GM12878 (cell line): ENCODE results near the gene RFTN2. TPM values are rescaled to one million over a fixed set of nuclear protein-coding genes. Genes with fewer than 3 reads are reported as not detected.

Source experiments
- ATAC-seq: fragments of 200-7000 bp; cut with Tn5 transposase; 3 replicates; pipeline ENCODE4 v1.9.1; 2020; ENCODE audit warnings: mild to moderate bottlenecking, moderate library complexity
- BruUV-seq: library from RNA; stranded (reverse); fragments of 400-500 nt; replicated peaks from 2 replicates; lab custom pipeline; 2021; lab: Mats Ljungman, UMichigan
- CTCF ChIA-PET: fragments of 300-600 bp; sonication (Branson Sonifier 250); formaldehyde crosslinking; extraction: SDS; loops from one replicate; lab custom pipeline; 2021; ENCODE audit warnings: inconsistent platforms; lab: Yijun Ruan, JAX
- POLR2A ChIA-PET: fragments of 350-600 bp; formaldehyde crosslinking; extraction: SDS; loops from one replicate; lab custom pipeline; 2021; ENCODE audit warnings: inconsistent platforms; lab: Charles Lee
- RAD21 ChIA-PET: fragments of 300-600 bp; sonication (Branson Sonifier 250); formaldehyde crosslinking; loops from one replicate; lab custom pipeline; 2023; ENCODE audit warnings: antibody characterized with exemption; ENCODE audit not compliant: unreplicated experiment; lab: Charles Lee
- SMC1A ChIA-PET: fragments of 300-600 bp; sonication (Branson Sonifier 250); formaldehyde crosslinking; loops from one replicate; lab custom pipeline; 2023; ENCODE audit not compliant: unreplicated experiment, uncharacterized antibody; lab: Charles Lee
- DNase-seq: peaks from one replicate; pipeline ENCODE4 v3.0.0-alpha.2; 2011; ENCODE audit warnings: low read depth, low spot score
- FAIRE-seq: peaks from 3 replicates; lab custom pipeline; 2011; peaks lifted over from hg19 to GRCh38; lab: Jason Lieb, UNC
- H2AFZ ChIP-seq: 2 replicates; pipeline ENCODE4 v1.6.0; 2011; ENCODE audit warnings: low read depth, low read length, control low read depth; ENCODE audit not compliant: control insufficient read depth
- H3K27ac ChIP-seq: 2 replicates; pipeline ENCODE4 v1.5.1; 2011; ENCODE audit warnings: control low read depth; ENCODE audit not compliant: control insufficient read depth, insufficient read depth
- H3K27me3 ChIP-seq, 2 experiments: replicated peaks in 1 of 2; 2 replicates each; pipeline versions ENCODE4 v1.6.0 to v1.6.1; 2011; ENCODE audit warnings: low read length in 1 of 2; ENCODE audit not compliant: control insufficient read depth in 2 of 2, insufficient read depth in 2 of 2
- H3K36me3 ChIP-seq, 2 experiments: 2 replicates each; pipeline ENCODE4 v1.5.1; 2011; ENCODE audit warnings: low read length in 1 of 2; ENCODE audit not compliant: control insufficient read depth in 2 of 2, insufficient read depth in 2 of 2
- H3K4me1 ChIP-seq: 2 replicates; pipeline ENCODE4 v1.6.1; 2011; ENCODE audit warnings: mild to moderate bottlenecking, low read length, moderate library complexity, mixed read lengths; ENCODE audit not compliant: control insufficient read depth, insufficient read depth
- H3K4me2 ChIP-seq: 2 replicates; pipeline ENCODE4 v1.6.0; 2011; ENCODE audit warnings: control low read depth; ENCODE audit not compliant: control insufficient read depth, insufficient read depth
- H3K4me3 ChIP-seq: fragments of 200-600 bp; sonication (generic); 2 replicates; pipeline ENCODE4 v1.5.1; 2016
- H3K79me2 ChIP-seq: 2 replicates; pipeline ENCODE4 v1.6.0; 2011; ENCODE audit warnings: low read length; ENCODE audit not compliant: control insufficient read depth, insufficient read depth
- H3K9ac ChIP-seq: 2 replicates; pipeline ENCODE4 v1.8.0; 2011; ENCODE audit warnings: low read length, control low read depth, mixed read lengths; ENCODE audit not compliant: control insufficient read depth, insufficient read depth
- H3K9me3 ChIP-seq: replicated peaks from 3 replicates; pipeline ENCODE4 v1.5.1; 2011; ENCODE audit warnings: mild to moderate bottlenecking, low read length; ENCODE audit not compliant: control insufficient read depth, insufficient read depth
- H4K20me1 ChIP-seq: 2 replicates; pipeline ENCODE4 v1.6.0; 2011; ENCODE audit not compliant: control insufficient read depth, insufficient read depth
- ATF7 ChIP-seq: fragments of 450-650 bp; IDR thresholded peaks from 2 replicates; pipeline ENCODE4 v1.6.1; 2016; ENCODE audit warnings: low read depth, mild to moderate bottlenecking
- BACH1 ChIP-seq: fragments of 450-650 bp; IDR thresholded peaks from 2 replicates; pipeline ENCODE4 v1.6.1; 2017; ENCODE audit warnings: mild to moderate bottlenecking, borderline replicate concordance
- HCFC1 ChIP-seq: fragments of 150-350 bp; IDR thresholded peaks from 2 replicates; pipeline ENCODE4 v1.6.1; 2014; ENCODE audit warnings: low read length
- MEF2B ChIP-seq: fragments of 450-650 bp; IDR thresholded peaks from 2 replicates; pipeline ENCODE4 v1.6.1; 2018; ENCODE audit warnings: mild to moderate bottlenecking, moderate library complexity; ENCODE audit not compliant: partially characterized antibody, poor library complexity, severe bottlenecking
- POLR2AphosphoS5 ChIP-seq: IDR thresholded peaks from 2 replicates; pipeline ENCODE4 v1.6.1; 2011; ENCODE audit warnings: mild to moderate bottlenecking, low read length, inconsistent platforms
- RAD21 ChIP-seq: IDR thresholded peaks from 2 replicates; pipeline ENCODE4 v1.6.1; 2011; ENCODE audit warnings: mild to moderate bottlenecking, low read depth, low read length, moderate library complexity; ENCODE audit not compliant: insufficient read depth
- RAD51 ChIP-seq: fragments of 450-650 bp; IDR thresholded peaks from 2 replicates; pipeline ENCODE4 v1.6.1; 2016; ENCODE audit warnings: moderate library complexity, mild to moderate bottlenecking, inconsistent platforms
- RELA ChIP-seq: fragments of 450-650 bp; IDR thresholded peaks from 2 replicates; pipeline ENCODE4 v1.8.0; 2014; ENCODE audit warnings: borderline replicate concordance; ENCODE audit not compliant: partially characterized antibody
- SIN3A ChIP-seq: IDR thresholded peaks from 2 replicates; pipeline ENCODE4 v1.6.1; 2012; ENCODE audit warnings: low read depth, low read length, improper control_type of control experiment
- SREBF2 ChIP-seq: IDR thresholded peaks from 2 replicates; pipeline ENCODE4 v1.6.1; 2012; ENCODE audit warnings: mild to moderate bottlenecking, low read length
- SUZ12 ChIP-seq: fragments of 200-600 bp; sonication (generic); IDR thresholded peaks from one replicate; pipeline ENCODE4 v1.6.1; 2018; ENCODE audit warnings: antibody characterized with exemption, mild to moderate bottlenecking; ENCODE audit not compliant: unreplicated experiment
- TARDBP ChIP-seq: IDR thresholded peaks from 2 replicates; pipeline ENCODE4 v1.6.1; 2016; ENCODE audit warnings: borderline replicate concordance
- in situ Hi-C: fragments of 300-500 bp; cut with MboI; formaldehyde crosslinking; loops from 9 replicates; pipeline ENCODE4 v1.14.3; 2018; ENCODE audit warnings: mixed read lengths
- intact Hi-C: fragments of 100-400 bp; cut with micrococcal nuclease; formaldehyde crosslinking; loops from one replicate; pipeline ENCODE4 v1.14.2; 2022; ENCODE audit not compliant: unreplicated experiment
- polyA plus RNA-seq, 11 experiments: library from polyadenylated mRNA; depleted of rRNA in 4 of 11; unstranded in 6 of 11; stranded (reverse) in 5 of 11; fragments of >200 nt; fragmentation: Nextera tagmentation in 4 of 11; fragmentation: Illumina TruSeq in 1 of 11; extraction: Ambion mirVana in 4 of 11; extraction: Trizol in 1 of 11; gene quantifications; 1 replicate in 1 of 11; 2 replicates in 10 of 11; pipeline versions ENCODE4 v1.2.1 to v1.2.3, GENCODE V29; 2011 to 2016; ENCODE audit warnings: inconsistent platforms in 2 of 11, missing spikeins in 2 of 11, low read depth in 1 of 11
- total RNA-seq, 4 experiments: library from RNA; depleted of rRNA in 3 of 4; stranded (reverse); fragments of >200 nt in 3 of 4; fragmentation: Illumina TruSeq in 1 of 4; extraction: Trizol in 1 of 4; gene quantifications; 2 replicates each; pipeline versions ENCODE4 v1.2.1 to v1.2.3, GENCODE V29; 2013 to 2021
- TF ChIP-seq, protein P1 (sequence below): fragments of 450-650 bp; IDR thresholded peaks from 2 replicates; pipeline ENCODE4 v1.6.1; 2017; ENCODE audit warnings: mild to moderate bottlenecking, moderate library complexity
- TF ChIP-seq, protein P2 (sequence below): IDR thresholded peaks from 2 replicates; pipeline ENCODE4 v1.6.1; 2011; ENCODE audit warnings: mild to moderate bottlenecking, low read depth, low read length, moderate library complexity; ENCODE audit not compliant: insufficient replicate concordance
- TF ChIP-seq, protein P3 (sequence below): IDR thresholded peaks from 2 replicates; pipeline ENCODE4 v1.6.1; 2011; ENCODE audit warnings: borderline replicate concordance, low read depth, mild to moderate bottlenecking, moderate library complexity, low read length; ENCODE audit not compliant: insufficient read depth, poor library complexity, severe bottlenecking
- TF ChIP-seq, protein P4 (sequence below): fragments of 450-650 bp; conservative IDR thresholded peaks from 2 replicates; pipeline ENCODE4 v1.6.1; 2017; ENCODE audit warnings: mild to moderate bottlenecking, moderate library complexity
- TF ChIP-seq, protein P5 (sequence below): IDR thresholded peaks from 2 replicates; pipeline ENCODE4 v1.6.1; 2012; ENCODE audit warnings: low read depth, low read length, improper control_type of control experiment

The RFTN2 gene
- total and polyA plus RNA-seq, 10 of the 15 experiments (the other 5 are each of a cell fraction or from before 2014, with no cell fraction given), result 0.09 to 0.23 TPM; not detected in 8

DNA sequence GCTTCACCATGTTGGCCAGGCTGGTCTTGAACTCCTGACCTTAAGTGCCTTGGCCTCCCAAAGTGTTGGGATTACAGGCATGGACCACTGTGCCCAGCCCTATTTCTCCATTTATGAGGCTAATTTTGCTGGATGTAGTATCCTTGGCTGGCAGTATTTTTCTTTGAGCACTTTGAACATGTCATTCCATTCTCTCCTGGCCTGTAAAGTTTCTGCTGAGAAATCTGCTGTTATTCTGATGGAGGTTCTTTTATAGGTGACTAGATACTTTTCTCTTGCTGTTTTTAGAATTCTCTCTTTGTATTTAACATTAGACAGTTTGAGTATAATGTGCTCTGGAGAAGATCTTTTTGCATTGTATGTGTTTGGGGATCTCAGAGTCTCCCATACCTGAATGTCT lies 9.1 kb downstream of the RFTN2 start:
- peaks cover 4% of the 10 kb centered on the region; the same call in 1 of the 3 replicates for H3K9me3 ChIP-seq
- ChIA-PET SMC1A (no interaction called here), CTCF (no interaction called here), POLR2A (no interaction called here), RAD21 (no interaction called here)
- intact Hi-C loops (no loop called here), in situ Hi-C loops (no loop called here)
- no peak overlapping the region for H3K27ac ChIP-seq
- BruUV-seq, result no TSS peak
- ATAC-seq, result no peak
- no peak for FAIRE-seq
- H4K20me1 ChIP-seq, result no peaks in the 10 kb centered on the region
- H3K36me3 ChIP-seq, result no peaks in the 10 kb centered on the region; a peak in 1 of 4 replicates
- peaks cover 4% of the 10 kb centered on the region for H3K4me1 ChIP-seq
- no peak overlapping the region for H3K4me2 ChIP-seq
- H3K9ac ChIP-seq, result no peak overlapping the region
- no peak overlapping the region for H2AFZ ChIP-seq
- TF ChIP-seq RELA (no peak), ATF7 (no peak), SIN3A (no peak), RAD51 (no peak), SREBF2 (no peak), BACH1 (no peak), TARDBP (no peak), MEF2B (no peak), POLR2AphosphoS5 (no peak), HCFC1 (no peak), RAD21 (no peak), SUZ12 (no peak)
- TF ChIP-seq, protein P1, sequence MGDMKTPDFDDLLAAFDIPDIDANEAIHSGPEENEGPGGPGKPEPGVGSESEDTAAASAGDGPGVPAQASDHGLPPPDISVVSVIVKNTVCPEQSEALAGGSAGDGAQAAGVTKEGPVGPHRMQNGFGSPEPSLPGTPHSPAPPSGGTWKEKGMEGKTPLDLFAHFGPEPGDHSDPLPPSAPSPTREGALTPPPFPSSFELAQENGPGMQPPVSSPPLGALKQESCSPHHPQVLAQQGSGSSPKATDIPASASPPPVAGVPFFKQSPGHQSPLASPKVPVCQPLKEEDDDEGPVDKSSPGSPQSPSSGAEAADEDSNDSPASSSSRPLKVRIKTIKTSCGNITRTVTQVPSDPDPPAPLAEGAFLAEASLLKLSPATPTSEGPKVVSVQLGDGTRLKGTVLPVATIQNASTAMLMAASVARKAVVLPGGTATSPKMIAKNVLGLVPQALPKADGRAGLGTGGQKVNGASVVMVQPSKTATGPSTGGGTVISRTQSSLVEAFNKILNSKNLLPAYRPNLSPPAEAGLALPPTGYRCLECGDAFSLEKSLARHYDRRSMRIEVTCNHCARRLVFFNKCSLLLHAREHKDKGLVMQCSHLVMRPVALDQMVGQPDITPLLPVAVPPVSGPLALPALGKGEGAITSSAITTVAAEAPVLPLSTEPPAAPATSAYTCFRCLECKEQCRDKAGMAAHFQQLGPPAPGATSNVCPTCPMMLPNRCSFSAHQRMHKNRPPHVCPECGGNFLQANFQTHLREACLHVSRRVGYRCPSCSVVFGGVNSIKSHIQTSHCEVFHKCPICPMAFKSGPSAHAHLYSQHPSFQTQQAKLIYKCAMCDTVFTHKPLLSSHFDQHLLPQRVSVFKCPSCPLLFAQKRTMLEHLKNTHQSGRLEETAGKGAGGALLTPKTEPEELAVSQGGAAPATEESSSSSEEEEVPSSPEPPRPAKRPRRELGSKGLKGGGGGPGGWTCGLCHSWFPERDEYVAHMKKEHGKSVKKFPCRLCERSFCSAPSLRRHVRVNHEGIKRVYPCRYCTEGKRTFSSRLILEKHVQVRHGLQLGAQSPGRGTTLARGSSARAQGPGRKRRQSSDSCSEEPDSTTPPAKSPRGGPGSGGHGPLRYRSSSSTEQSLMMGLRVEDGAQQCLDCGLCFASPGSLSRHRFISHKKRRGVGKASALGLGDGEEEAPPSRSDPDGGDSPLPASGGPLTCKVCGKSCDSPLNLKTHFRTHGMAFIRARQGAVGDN, result no peak
- TF ChIP-seq, protein P2, sequence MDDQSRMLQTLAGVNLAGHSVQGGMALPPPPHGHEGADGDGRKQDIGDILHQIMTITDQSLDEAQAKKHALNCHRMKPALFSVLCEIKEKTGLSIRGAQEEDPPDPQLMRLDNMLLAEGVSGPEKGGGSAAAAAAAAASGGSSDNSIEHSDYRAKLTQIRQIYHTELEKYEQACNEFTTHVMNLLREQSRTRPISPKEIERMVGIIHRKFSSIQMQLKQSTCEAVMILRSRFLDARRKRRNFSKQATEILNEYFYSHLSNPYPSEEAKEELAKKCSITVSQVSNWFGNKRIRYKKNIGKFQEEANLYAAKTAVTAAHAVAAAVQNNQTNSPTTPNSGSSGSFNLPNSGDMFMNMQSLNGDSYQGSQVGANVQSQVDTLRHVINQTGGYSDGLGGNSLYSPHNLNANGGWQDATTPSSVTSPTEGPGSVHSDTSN, result no peak
- TF ChIP-seq, protein P3, sequence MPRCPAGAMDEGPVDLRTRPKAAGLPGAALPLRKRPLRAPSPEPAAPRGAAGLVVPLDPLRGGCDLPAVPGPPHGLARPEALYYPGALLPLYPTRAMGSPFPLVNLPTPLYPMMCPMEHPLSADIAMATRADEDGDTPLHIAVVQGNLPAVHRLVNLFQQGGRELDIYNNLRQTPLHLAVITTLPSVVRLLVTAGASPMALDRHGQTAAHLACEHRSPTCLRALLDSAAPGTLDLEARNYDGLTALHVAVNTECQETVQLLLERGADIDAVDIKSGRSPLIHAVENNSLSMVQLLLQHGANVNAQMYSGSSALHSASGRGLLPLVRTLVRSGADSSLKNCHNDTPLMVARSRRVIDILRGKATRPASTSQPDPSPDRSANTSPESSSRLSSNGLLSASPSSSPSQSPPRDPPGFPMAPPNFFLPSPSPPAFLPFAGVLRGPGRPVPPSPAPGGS, result no peak
- TF ChIP-seq, protein P4, sequence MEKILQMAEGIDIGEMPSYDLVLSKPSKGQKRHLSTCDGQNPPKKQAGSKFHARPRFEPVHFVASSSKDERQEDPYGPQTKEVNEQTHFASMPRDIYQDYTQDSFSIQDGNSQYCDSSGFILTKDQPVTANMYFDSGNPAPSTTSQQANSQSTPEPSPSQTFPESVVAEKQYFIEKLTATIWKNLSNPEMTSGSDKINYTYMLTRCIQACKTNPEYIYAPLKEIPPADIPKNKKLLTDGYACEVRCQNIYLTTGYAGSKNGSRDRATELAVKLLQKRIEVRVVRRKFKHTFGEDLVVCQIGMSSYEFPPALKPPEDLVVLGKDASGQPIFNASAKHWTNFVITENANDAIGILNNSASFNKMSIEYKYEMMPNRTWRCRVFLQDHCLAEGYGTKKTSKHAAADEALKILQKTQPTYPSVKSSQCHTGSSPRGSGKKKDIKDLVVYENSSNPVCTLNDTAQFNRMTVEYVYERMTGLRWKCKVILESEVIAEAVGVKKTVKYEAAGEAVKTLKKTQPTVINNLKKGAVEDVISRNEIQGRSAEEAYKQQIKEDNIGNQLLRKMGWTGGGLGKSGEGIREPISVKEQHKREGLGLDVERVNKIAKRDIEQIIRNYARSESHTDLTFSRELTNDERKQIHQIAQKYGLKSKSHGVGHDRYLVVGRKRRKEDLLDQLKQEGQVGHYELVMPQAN, result no peak
- TF ChIP-seq, protein P5, sequence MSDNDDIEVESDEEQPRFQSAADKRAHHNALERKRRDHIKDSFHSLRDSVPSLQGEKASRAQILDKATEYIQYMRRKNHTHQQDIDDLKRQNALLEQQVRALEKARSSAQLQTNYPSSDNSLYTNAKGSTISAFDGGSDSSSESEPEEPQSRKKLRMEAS, result no peak
- no peak overlapping the region for H3K4me3 ChIP-seq
- no peaks in the 10 kb centered on the region for H3K79me2 ChIP-seq
- no peaks in the 10 kb centered on the region for H3K27me3 ChIP-seq
- DNase-seq, result no peak
